H1 (cell line): ENCODE measurements around the gene KCNJ10. TPM values are rescaled to one million over a fixed set of nuclear protein-coding genes. Genes with fewer than 3 reads are reported as not detected.

Source experiments
- CTCF ChIA-PET: fragments of 300-600 bp; sonication (Branson Sonifier 250); formaldehyde crosslinking; loops from one replicate; lab custom pipeline; 2021; ENCODE audit not compliant: partially characterized antibody; lab: Charles Lee
- POLR2A ChIA-PET: fragments of 300-600 bp; sonication (Branson Sonifier 250); formaldehyde crosslinking; loops from one replicate; lab custom pipeline; 2021; ENCODE audit warnings: inconsistent platforms; ENCODE audit not compliant: partially characterized antibody; lab: Charles Lee
- DNase-seq, 2 experiments: peaks; one replicate each; pipeline versions ENCODE4 v3.0.0 to v3.0.0-alpha.2; 2010 to 2022; ENCODE audit warnings: low spot score in 2 of 2, low read depth in 1 of 2, mixed read lengths in 1 of 2
- FAIRE-seq: peaks from 2 replicates; lab custom pipeline; 2011; peaks lifted over from hg19 to GRCh38; lab: Jason Lieb, UNC
- H2AFZ ChIP-seq: 2 replicates; pipeline ENCODE4 v1.8.1; 2012; ENCODE audit warnings: low read length, inconsistent platforms
- H2AK5ac ChIP-seq: 2 replicates; pipeline ENCODE4 v1.6.1; 2013; ENCODE audit warnings: low read depth, low read length
- H2BK120ac ChIP-seq: replicated peaks from 2 replicates; pipeline ENCODE3; 2013; ENCODE audit warnings: low read depth, low read length, inconsistent platforms
- H2BK12ac ChIP-seq: 2 replicates; pipeline ENCODE4 v1.6.1; 2013; ENCODE audit warnings: low read depth, low read length
- H2BK15ac ChIP-seq: 2 replicates; pipeline ENCODE4 v1.6.1; 2013; ENCODE audit warnings: low read length
- H2BK20ac ChIP-seq: 2 replicates; pipeline ENCODE4 v1.6.1; 2013; ENCODE audit warnings: low read length
- H2BK5ac ChIP-seq: 2 replicates; pipeline ENCODE4 v1.6.1; 2013; ENCODE audit warnings: low read depth, low read length
- H3K14ac ChIP-seq: 2 replicates; pipeline ENCODE4 v1.6.1; 2013; ENCODE audit warnings: inconsistent platforms; ENCODE audit not compliant: insufficient read length
- H3K18ac ChIP-seq: 2 replicates; pipeline ENCODE4 v1.6.1; 2013; ENCODE audit warnings: low read length; ENCODE audit errors: extremely low read depth
- H3K23ac ChIP-seq: 2 replicates; pipeline ENCODE4 v1.6.1; 2013; ENCODE audit warnings: inconsistent platforms; ENCODE audit not compliant: insufficient read length
- H3K23me2 ChIP-seq: 2 replicates; pipeline ENCODE4 v1.6.1; 2013; ENCODE audit warnings: low read depth, low read length
- H3K27ac ChIP-seq: 2 replicates; pipeline ENCODE4 v1.6.1; 2011; ENCODE audit warnings: low read depth, low read length, inconsistent platforms
- H3K27me3 ChIP-seq, 4 experiments: replicated peaks in 1 of 4; 1 replicate in 1 of 4; 2 replicates in 3 of 4; pipeline versions ENCODE4 v1.6.1 to v1.8.1; 2011 to 2013; ENCODE audit warnings: low read length in 3 of 4, mild to moderate bottlenecking in 3 of 4, inconsistent platforms in 2 of 4, mixed read lengths in 2 of 4, moderate library complexity in 1 of 4; ENCODE audit not compliant: control insufficient read depth in 3 of 4, insufficient read depth in 3 of 4; ENCODE audit errors: extremely low read depth in 1 of 4
- H3K36me3 ChIP-seq, 4 experiments: 2 replicates each; pipeline versions ENCODE4 v1.6.1 to v1.8.1; 2011 to 2013; ENCODE audit warnings: mild to moderate bottlenecking in 4 of 4, low read length in 3 of 4, moderate library complexity in 2 of 4, control low read depth in 1 of 4, inconsistent platforms in 1 of 4; ENCODE audit not compliant: insufficient read depth in 4 of 4, control insufficient read depth in 2 of 4
- H3K4ac ChIP-seq: replicated peaks from 2 replicates; pipeline ENCODE3; 2013; ENCODE audit warnings: low read length, low read depth, mixed read lengths, inconsistent platforms; ENCODE audit not compliant: insufficient read length
- H3K4me1 ChIP-seq, 4 experiments: replicated peaks in 1 of 4; 1 replicate in 1 of 4; 2 replicates in 3 of 4; pipeline versions ENCODE4 v1.6.1 to v1.8.1; 2011 to 2013; ENCODE audit warnings: low read length in 3 of 4, inconsistent platforms in 2 of 4, mixed read lengths in 1 of 4; ENCODE audit not compliant: insufficient read depth in 4 of 4, control insufficient read depth in 3 of 4
- H3K4me2 ChIP-seq, 2 experiments: 2 replicates each; pipeline versions ENCODE4 v1.6.1 to v1.8.1; 2011 to 2013; ENCODE audit warnings: low read depth in 2 of 2, low read length in 2 of 2, control low read depth in 1 of 2, inconsistent platforms in 1 of 2, mild to moderate bottlenecking in 1 of 2; ENCODE audit not compliant: insufficient read depth in 1 of 2
- H3K4me3 ChIP-seq, 4 experiments: fragments of 200-600, 300-600 bp in 1 of 4; sonication (generic), shearing (Covaris generic), sonication (Bioruptor Twin) in 1 of 4; 2 replicates each; pipeline versions ENCODE4 v1.5.1 to v1.8.1; 2011 to 2016; ENCODE audit warnings: low read length in 4 of 4, low read depth in 3 of 4, control low read depth in 2 of 4, inconsistent platforms in 2 of 4, mild to moderate bottlenecking in 2 of 4, mixed read lengths in 1 of 4, moderate library complexity in 1 of 4; ENCODE audit not compliant: insufficient read depth in 2 of 4; ENCODE audit errors: extremely low read depth in 1 of 4
- H3K56ac ChIP-seq: replicated peaks from 2 replicates; pipeline ENCODE3; 2013; ENCODE audit warnings: low read depth, mild to moderate bottlenecking, mixed read lengths, low read length, inconsistent platforms; ENCODE audit not compliant: insufficient read length
- H3K79me1 ChIP-seq: 2 replicates; pipeline ENCODE4 v1.6.1; 2013; ENCODE audit warnings: low read depth, low read length, control low read depth
- H3K79me2 ChIP-seq, 2 experiments: 2 replicates each; pipeline versions ENCODE4 v1.6.1 to v1.8.1; 2012 to 2013; ENCODE audit warnings: low read length in 2 of 2, mild to moderate bottlenecking in 2 of 2, inconsistent platforms in 1 of 2; ENCODE audit not compliant: insufficient read depth in 2 of 2, control insufficient read depth in 1 of 2
- H3K9ac ChIP-seq, 4 experiments: replicated peaks in 1 of 4; 1 replicate in 1 of 4; 2 replicates in 3 of 4; pipeline versions ENCODE4 v1.6.1 to v1.8.1; 2011 to 2013; ENCODE audit warnings: low read depth in 3 of 4, low read length in 3 of 4, control low read depth in 2 of 4, mild to moderate bottlenecking in 2 of 4, moderate library complexity in 2 of 4, inconsistent platforms in 1 of 4; ENCODE audit errors: extremely low read depth in 1 of 4
- H3K9me3 ChIP-seq, 2 experiments: 2 replicates each; pipeline versions ENCODE4 v1.6.1 to v1.8.1; 2012 to 2013; ENCODE audit warnings: mild to moderate bottlenecking in 2 of 2, moderate library complexity in 2 of 2, control low read depth in 1 of 2, inconsistent platforms in 1 of 2, low read depth in 1 of 2, low read length in 1 of 2, mixed read lengths in 1 of 2; ENCODE audit not compliant: insufficient read depth in 2 of 2
- H4K20me1 ChIP-seq, 2 experiments: replicated peaks in 1 of 2; 2 replicates each; pipeline versions ENCODE3 to v1.8.1; 2011 to 2013; ENCODE audit warnings: inconsistent platforms in 2 of 2, low read length in 2 of 2, mild to moderate bottlenecking in 1 of 2; ENCODE audit not compliant: insufficient read depth in 2 of 2, control insufficient read depth in 1 of 2
- H4K5ac ChIP-seq: 2 replicates; pipeline ENCODE4 v1.6.1; 2013; ENCODE audit warnings: low read length, low read depth, mixed read lengths, inconsistent platforms; ENCODE audit not compliant: insufficient read length
- H4K8ac ChIP-seq: 2 replicates; pipeline ENCODE4 v1.8.0; 2013; ENCODE audit warnings: mild to moderate bottlenecking, moderate library complexity, low read length, inconsistent platforms; ENCODE audit not compliant: insufficient read depth; ENCODE audit errors: extremely low read depth
- H4K91ac ChIP-seq: replicated peaks from 2 replicates; pipeline ENCODE3; 2013; ENCODE audit warnings: low read length, mixed read lengths, inconsistent platforms; ENCODE audit not compliant: insufficient read length
- ASH2L ChIP-seq: fragments of 200-600, 300-600 bp; sonication (generic); IDR thresholded peaks from one replicate; pipeline ENCODE4 v1.7.1; 2017; ENCODE audit warnings: low read length
- CBX8 ChIP-seq: fragments of 300-800, 300-1000 bp; sonication (generic); IDR thresholded peaks from 2 replicates; pipeline ENCODE4 v1.7.1; 2016; ENCODE audit warnings: low read depth, low read length, borderline replicate concordance
- GTF2F1 ChIP-seq: IDR thresholded peaks from 2 replicates; pipeline ENCODE4 v1.6.1; 2012; ENCODE audit warnings: low read depth, low read length, improper control_type of control experiment, borderline replicate concordance
- HDAC2 ChIP-seq, 2 experiments: fragments of 300-600 bp in 1 of 2; sonication (generic) in 1 of 2; IDR thresholded peaks; 2 replicates each; pipeline ENCODE4 v1.6.1; 2011 to 2012; ENCODE audit warnings: low read depth in 2 of 2, low read length in 2 of 2, mild to moderate bottlenecking in 2 of 2, moderate library complexity in 2 of 2, borderline replicate concordance in 1 of 2, inconsistent platforms in 1 of 2
- HDAC6 ChIP-seq: IDR thresholded peaks from one replicate; pipeline ENCODE4 v1.7.1; 2012; ENCODE audit warnings: low read depth, mild to moderate bottlenecking, inconsistent platforms, low read length, moderate library complexity
- MAFK ChIP-seq: IDR thresholded peaks from 2 replicates; pipeline ENCODE4 v1.6.1; 2012; ENCODE audit warnings: low read depth, mild to moderate bottlenecking, improper control_type of control experiment, low read length
- MAX ChIP-seq: IDR thresholded peaks from 2 replicates; pipeline ENCODE4 v1.6.1; 2012; ENCODE audit warnings: inconsistent platforms
- POLR2A ChIP-seq, 2 experiments: IDR thresholded peaks; 1 replicate in 1 of 2; 2 replicates in 1 of 2; pipeline ENCODE4 v1.6.1; 2011; ENCODE audit warnings: low read depth in 2 of 2, low read length in 2 of 2, mild to moderate bottlenecking in 2 of 2; ENCODE audit errors: control extremely low read depth in 1 of 2
- POLR2AphosphoS5 ChIP-seq: IDR thresholded peaks from 2 replicates; pipeline ENCODE4 v1.6.1; 2011; ENCODE audit warnings: low read depth, low read length
- RBBP5 ChIP-seq: IDR thresholded peaks from 2 replicates; pipeline ENCODE4 v1.7.1; 2012; ENCODE audit warnings: low read depth, mild to moderate bottlenecking, inconsistent platforms, low read length, moderate library complexity, borderline replicate concordance
- RFX5 ChIP-seq: IDR thresholded peaks from 2 replicates; pipeline ENCODE4 v1.6.1; 2011; ENCODE audit warnings: low read depth, low read length, improper control_type of control experiment, borderline replicate concordance
- SP1 ChIP-seq: IDR thresholded peaks from 2 replicates; pipeline ENCODE4 v1.6.1; 2011; ENCODE audit warnings: low read depth, low read length
- SP2 ChIP-seq: IDR thresholded peaks from 2 replicates; pipeline ENCODE4 v1.6.1; 2012; ENCODE audit warnings: mild to moderate bottlenecking, low read length, inconsistent platforms
- SUZ12 ChIP-seq: fragments of 200-600 bp; sonication (generic); IDR thresholded peaks from 2 replicates; pipeline ENCODE4 v1.6.1; 2012; ENCODE audit warnings: mild to moderate bottlenecking, inconsistent platforms, low read length, moderate library complexity, mixed read lengths
- WGBS, 2 experiments: shearing (Covaris generic) in 1 of 2; methylation state at CpG; one replicate each; pipeline versions ENCODE4 v1.1.6 to v1.1.7; 2013 to 2015; ENCODE audit warnings: low lambda C conversion rate in 2 of 2, mixed read lengths in 2 of 2, inconsistent platforms in 1 of 2, low coverage in 1 of 2, missing lambda C conversion rate in 1 of 2; ENCODE audit not compliant: insufficient replicate concordance in 2 of 2, insufficient coverage in 1 of 2, insufficient read length in 1 of 2; ENCODE audit errors: extremely low coverage in 1 of 2, missing lambda C conversion rate in 1 of 2; 5-methylcytosine and 5-hydroxymethylcytosine counted together
- polyA plus RNA-seq, 7 experiments: library from polyadenylated mRNA; depleted of rRNA in 3 of 7; stranded (reverse) in 5 of 7; unstranded in 2 of 7; fragments of >200 nt in 5 of 7; fragments of 200-250 nt in 2 of 7; gene quantifications; 1 replicate in 5 of 7; 2 replicates in 1 of 7; 4 replicates in 1 of 7; pipeline versions ENCODE4 v1.2.1 to v1.2.3, GENCODE V29; 2011 to 2013; ENCODE audit warnings: missing spikeins in 2 of 7, mixed read lengths in 2 of 7
- total RNA-seq: library from RNA; stranded (reverse); fragmentation: NEBNext Ultra II Directional; extraction: Animal tissue kit (Norgen Biotek cat#: 25700); gene quantifications from 2 replicates; pipeline ENCODE4 v1.2.1, GENCODE V29; 2021

The KCNJ10 gene
- total and polyA plus RNA-seq, 2 of the 8 experiments (the other 6 are each of a cell fraction or from before 2014, with no cell fraction given): 1.7 to 2.4 TPM

- Histone ChIP-seq H3K56ac (no peak overlapping the region), H2BK5ac (no peak overlapping the region), H3K36me3 (no peaks in the 10 kb centered on the region), H3K79me2 (no peaks in the 10 kb centered on the region), H2AK5ac (no peak overlapping the region), H3K9me3 (no peaks in the 10 kb centered on the region), H2BK12ac (0 out of 2 replicates have a peak overlapping the region, but pooled peaks have one; percentile 17), H2BK15ac (no peak overlapping the region), H3K23me2 (no peaks in the 10 kb centered on the region), H3K18ac (no peak overlapping the region), H3K79me1 (no peaks in the 10 kb centered on the region), H2BK20ac (no peak overlapping the region), H2AFZ (no peak overlapping the region), H3K23ac (no peak overlapping the region), H3K9ac (no peak overlapping the region), H3K4me1 (no peaks in the 10 kb centered on the region; a peak in 1 of 7 replicates), H3K27me3 (no peaks in the 10 kb centered on the region), H3K27ac (no peak overlapping the region), H3K4me2 (no peak overlapping the region), H2BK120ac (no peak overlapping the region), H4K91ac (no peak overlapping the region), H4K8ac (no peak overlapping the region), H4K20me1 (no peaks in the 10 kb centered on the region), H4K5ac (no peak overlapping the region), H3K4me3 (no peak overlapping the region), H3K4ac (no peak overlapping the region), H3K14ac (no peak overlapping the region)
- FAIRE-seq (no peak), DNase-seq (no peak)
- ChIA-PET CTCF (interaction anchor here (0.6 to 35.5 kb wide), 6 partner anchors 12 to 1116 kb away, joined by 3 to 696 read pairs (median 6); no protein-coding TSS in a partner anchor), POLR2A (interaction anchor here (0.9 to 1.3 kb wide), 3 partner anchors 11 to 36 kb away, joined by 3 to 5 read pairs (median 3); partner anchors contain the start of gene IGSF9)
- 82% methylated on average over 3 of the region's 3 CpGs; no CpG with 5 or more reads in 1 of the 2 experiments for WGBS, 2 experiments
- TF ChIP-seq SUZ12: no peak
- TF ChIP-seq MAX: no peak
- no peak for TF ChIP-seq RBBP5
- TF ChIP-seq SP2: no peak
- TF ChIP-seq POLR2A (IDR thresholded peaks at IDR 0.05; ENCODE audit: control extremely low read depth in 1 of 2, low read depth in 2 of 2, low read length in 2 of 2): no peak
- TF ChIP-seq POLR2AphosphoS5: no peak
- TF ChIP-seq HDAC2 (IDR thresholded peaks at IDR 0.05; ENCODE audit: borderline replicate concordance in 1 of 2, low read depth in 2 of 2, low read length in 2 of 2): no peak
- no peak for TF ChIP-seq MAFK
- TF ChIP-seq CBX8: no peak
- TF ChIP-seq SP1: no peak
- no peak for TF ChIP-seq ASH2L
- TF ChIP-seq GTF2F1: no peak
- TF ChIP-seq HDAC6: no peak
- no peak for TF ChIP-seq RFX5
Observed at GRCh38 chr1:159958719-159959380, 111.1 kb downstream of the KCNJ10 start.
